Karpas-422 (cell line): ENCODE measurements around the gene PXN. TPM values are rescaled to one million over a fixed set of nuclear protein-coding genes. Genes with fewer than 3 reads are reported as not detected.

Experiments
- DNase-seq: peaks from one replicate; pipeline ENCODE4 v3.0.0-alpha.2; 2015
- H2AFZ ChIP-seq: fragments of 200-600 bp; sonication (generic); 2 replicates; pipeline ENCODE4 v1.6.1; 2014; ENCODE audit warnings: antibody characterized with exemption, low read length, mixed read lengths
- H3K27ac ChIP-seq: fragments of 200-600 bp; sonication (generic); 2 replicates; pipeline ENCODE4 v1.5.1; 2014; ENCODE audit warnings: mild to moderate bottlenecking, low read length, moderate library complexity
- H3K27me3 ChIP-seq: fragments of 200-600 bp; sonication (generic); 2 replicates; pipeline ENCODE4 v1.6.1; 2014; ENCODE audit warnings: low read length, mixed read lengths
- H3K36me3 ChIP-seq: fragments of 200-600 bp; sonication (generic); 2 replicates; pipeline ENCODE4 v1.6.1; 2014; ENCODE audit warnings: low read length, mixed read lengths; ENCODE audit not compliant: insufficient read depth
- H3K4me1 ChIP-seq: fragments of 200-600 bp; sonication (generic); 2 replicates; pipeline ENCODE4 v1.6.1; 2014; ENCODE audit warnings: mild to moderate bottlenecking, low read length, mixed read lengths
- H3K4me2 ChIP-seq: fragments of 200-600 bp; sonication (generic); 2 replicates; pipeline ENCODE4 v1.6.1; 2014; ENCODE audit warnings: low read length, low read depth, mild to moderate bottlenecking; ENCODE audit not compliant: poor library complexity, severe bottlenecking
- H3K4me3 ChIP-seq: fragments of 200-600 bp; sonication (generic); 2 replicates; pipeline ENCODE4 v1.5.1; 2014; ENCODE audit warnings: mild to moderate bottlenecking, antibody characterized with exemption, low read length, mixed read lengths
- H3K79me2 ChIP-seq: fragments of 200-600 bp; sonication (generic); 2 replicates; pipeline ENCODE4 v1.6.1; 2014; ENCODE audit warnings: mild to moderate bottlenecking, low read length, mixed read lengths
- H3K9ac ChIP-seq: fragments of 200-600 bp; sonication (generic); 2 replicates; pipeline ENCODE4 v1.6.0; 2014; ENCODE audit warnings: low read length
- H3K9me2 ChIP-seq: fragments of 200-600 bp; sonication (generic), shearing (Covaris generic); replicated peaks from 2 replicates; pipeline ENCODE4 v1.6.0; 2014; ENCODE audit warnings: mild to moderate bottlenecking, low read length, moderate library complexity; ENCODE audit not compliant: insufficient read depth
- H3K9me3 ChIP-seq: fragments of 300-700, 200-600 bp; sonication (generic); 2 replicates; pipeline ENCODE4 v1.6.1; 2014; ENCODE audit warnings: low read length, mixed read lengths
- H4K20me1 ChIP-seq: fragments of 200-600 bp; sonication (generic); 2 replicates; pipeline ENCODE4 v1.6.1; 2014; ENCODE audit warnings: mild to moderate bottlenecking, antibody characterized with exemption, low read length, low read depth; ENCODE audit not compliant: insufficient read depth
- total RNA-seq: library from RNA; depleted of rRNA; stranded (reverse); fragments of >200 nt; shearing (Covaris generic); gene quantifications from 2 replicates; pipeline ENCODE4 v1.2.3, GENCODE V29; 2014; ENCODE audit warnings: low replicate concordance

The PXN gene
- total RNA-seq, 1 experiment from 2014 or later: 2.5 TPM

DNA sequence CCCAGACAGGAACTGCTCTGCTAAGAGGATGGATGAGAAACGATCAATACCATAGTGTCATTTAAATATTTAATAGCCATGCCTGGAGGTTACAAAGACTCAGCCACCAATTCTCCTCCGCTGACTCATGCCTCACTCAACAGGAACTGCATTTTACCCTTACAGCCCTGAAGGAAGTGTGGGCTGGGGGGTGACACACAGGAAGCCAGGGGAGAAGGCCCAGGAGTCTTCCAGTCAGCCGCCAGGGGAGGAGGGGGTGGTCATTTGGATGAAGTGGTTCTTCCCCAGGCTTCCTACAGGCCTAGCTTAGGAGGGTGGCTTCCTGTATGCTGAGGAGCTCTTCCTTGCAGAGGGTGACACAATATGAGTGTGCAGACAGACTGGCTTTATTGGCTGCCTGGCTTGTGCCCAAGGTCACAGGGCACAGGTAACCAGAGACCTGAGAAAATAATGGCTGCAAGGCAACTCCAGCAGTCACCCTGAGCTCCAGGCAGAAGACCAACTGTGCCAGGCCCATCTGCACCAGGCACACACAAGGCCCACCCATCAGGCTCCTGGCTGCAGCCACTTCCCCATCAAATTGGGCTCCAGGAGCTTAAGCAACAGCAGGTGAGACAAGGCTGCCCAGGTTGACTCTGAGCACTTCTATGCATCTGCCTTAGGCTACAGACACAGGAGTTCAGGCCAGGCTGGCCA lies 34.1 kb downstream of the PXN start:
- H3K9ac ChIP-seq: no peak overlapping the region
- peaks cover 26% of the 10 kb centered on the region for H3K4me1 ChIP-seq
- H3K27me3 ChIP-seq: no peaks in the 10 kb centered on the region
- no peaks in the 10 kb centered on the region for H3K79me2 ChIP-seq
- H3K27ac ChIP-seq: no peak overlapping the region
- H3K4me3 ChIP-seq: no peak overlapping the region
- DNase-seq: no peak
- H3K36me3 ChIP-seq: no peaks in the 10 kb centered on the region
- H4K20me1 ChIP-seq: peaks cover 7% of the 10 kb centered on the region; the same call in 1 of the 2 replicates
- H2AFZ ChIP-seq: no peak overlapping the region
- no peaks in the 10 kb centered on the region for H3K9me2 ChIP-seq
- no peak overlapping the region for H3K4me2 ChIP-seq
- H3K9me3 ChIP-seq: no peaks in the 10 kb centered on the region

DNA sequence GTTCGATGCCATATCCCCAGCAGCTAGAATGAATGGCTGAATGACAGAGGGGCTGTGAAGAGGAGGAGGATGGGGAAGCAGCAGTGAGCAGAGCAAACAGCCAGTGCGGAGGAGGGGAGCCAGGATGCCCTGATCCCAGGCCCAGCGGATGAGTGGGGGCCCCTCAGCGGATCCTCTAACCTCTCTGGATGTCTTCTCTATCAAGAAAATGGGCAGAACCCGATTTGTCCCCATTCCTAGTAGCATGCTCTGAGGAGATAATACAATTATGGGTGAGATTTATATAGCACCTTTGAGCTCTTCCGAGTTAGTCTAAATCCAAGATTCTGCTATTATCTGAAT lies 34.6 kb downstream of the PXN start:
- H3K79me2 ChIP-seq: no peaks in the 10 kb centered on the region

DNA sequence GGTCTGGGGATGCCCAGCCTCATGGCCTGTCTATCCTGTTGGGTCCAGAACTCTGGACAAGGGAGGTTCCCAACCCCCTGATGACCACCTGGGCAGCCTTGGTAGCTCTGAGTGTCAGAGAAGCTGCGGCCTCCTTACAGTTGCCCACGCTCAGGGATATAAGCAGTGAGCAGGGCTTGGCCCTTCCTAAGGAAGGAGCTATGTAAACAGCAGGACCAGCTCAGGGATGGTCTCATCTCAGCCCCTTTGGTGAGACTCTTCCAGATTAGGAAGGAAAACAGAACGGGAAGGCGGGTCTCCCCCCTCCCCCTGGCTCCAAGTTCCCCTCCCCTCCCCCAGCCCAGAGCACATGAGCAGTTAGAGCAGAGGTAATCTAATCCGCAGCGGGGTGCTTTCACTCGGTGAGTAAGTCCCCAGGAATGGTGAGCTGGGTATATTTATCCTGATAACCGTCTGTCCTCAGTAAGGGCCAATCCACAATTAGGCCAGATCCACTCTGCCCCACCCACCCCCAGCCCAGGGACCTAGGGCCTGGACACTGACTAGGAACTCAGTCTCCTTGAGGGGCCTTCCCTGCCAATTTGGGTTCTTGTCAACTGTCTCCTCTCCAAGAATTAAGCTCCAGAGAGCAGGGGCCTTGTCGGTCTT lies 35.1 kb downstream of the PXN start:
- no peak for DNase-seq
- Histone ChIP-seq H3K9ac (no peak overlapping the region), H3K4me2 (no peak overlapping the region), H4K20me1 (peaks cover 6% of the 10 kb centered on the region; the same call in 1 of the 2 replicates), H3K27me3 (no peaks in the 10 kb centered on the region), H3K79me2 (no peaks in the 10 kb centered on the region), H2AFZ (no peak overlapping the region), H3K9me2 (no peaks in the 10 kb centered on the region), H3K4me1 (peaks cover 26% of the 10 kb centered on the region), H3K9me3 (no peaks in the 10 kb centered on the region), H3K4me3 (no peak overlapping the region), H3K36me3 (no peaks in the 10 kb centered on the region), H3K27ac (no peak overlapping the region)

More for the DNA sequence above, 34.6 kb downstream of the PXN start:
- Histone ChIP-seq H3K4me3 (no peak overlapping the region), H3K9me2 (no peaks in the 10 kb centered on the region), H3K36me3 (no peaks in the 10 kb centered on the region), H3K27me3 (no peaks in the 10 kb centered on the region), H2AFZ (no peak overlapping the region), H3K9me3 (no peaks in the 10 kb centered on the region), H3K4me2 (no peak overlapping the region), H3K4me1 (peaks cover 26% of the 10 kb centered on the region), H3K27ac (no peak overlapping the region), H4K20me1 (peaks cover 7% of the 10 kb centered on the region; the same call in 1 of the 2 replicates), H3K9ac (no peak overlapping the region)
- DNase-seq: no peak

DNA sequence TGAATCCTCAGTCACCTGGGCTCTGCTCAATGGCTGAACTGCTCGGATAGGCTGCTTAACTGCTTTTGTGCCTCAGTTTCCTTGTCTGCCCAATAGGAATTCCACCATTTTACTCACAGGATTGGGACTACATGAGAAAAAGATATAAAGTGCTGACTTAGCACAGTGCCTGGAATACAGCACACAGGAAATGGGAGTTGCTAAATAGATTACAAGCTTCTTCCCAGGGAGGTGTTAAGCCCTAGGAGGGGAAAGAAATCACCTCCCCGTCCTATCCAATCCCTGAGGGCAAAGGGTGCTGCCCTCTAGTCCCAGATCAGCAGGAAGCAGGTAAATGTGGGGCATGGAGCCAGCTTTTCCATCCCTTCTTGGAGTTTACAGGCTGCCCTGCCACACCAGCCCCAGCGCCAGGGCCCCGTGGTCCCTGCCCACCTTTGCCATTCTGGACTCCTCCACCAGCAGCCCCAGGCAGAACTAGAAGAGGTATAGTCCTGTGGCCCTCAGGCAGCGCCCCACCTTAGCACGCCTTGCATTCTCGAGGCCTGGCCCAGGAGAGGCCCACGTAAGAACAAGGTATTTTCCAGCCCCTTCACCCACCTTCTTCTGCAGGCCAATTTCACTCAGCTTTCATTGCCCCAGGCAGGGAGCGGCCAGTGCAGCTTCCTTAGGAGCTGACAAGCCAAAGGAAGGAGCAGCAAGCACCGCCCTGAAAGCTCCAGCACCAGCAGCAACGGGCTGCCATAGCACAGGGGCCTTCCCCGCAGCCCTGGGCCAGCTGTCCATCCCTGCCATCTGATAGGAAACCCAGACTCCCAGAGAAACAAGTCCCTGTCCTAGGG lies 35.8 kb downstream of the PXN start:
- H3K9me2 ChIP-seq: no peaks in the 10 kb centered on the region
- H3K79me2 ChIP-seq: no peaks in the 10 kb centered on the region
- no peaks in the 10 kb centered on the region for H3K36me3 ChIP-seq
- no peaks in the 10 kb centered on the region for H3K27me3 ChIP-seq
- H4K20me1 ChIP-seq: no peaks in the 10 kb centered on the region
- H3K4me2 ChIP-seq: peak overlapping the region; percentile 74
- no peak overlapping the region; the same call in 1 of the 2 replicates for H3K27ac ChIP-seq
- H2AFZ ChIP-seq: no peak overlapping the region
- DNase-seq: no peak
- H3K4me3 ChIP-seq: 0 out of 2 replicates have a peak overlapping the region, but pooled peaks have one; percentile 31
- peaks cover 23% of the 10 kb centered on the region for H3K4me1 ChIP-seq
- no peaks in the 10 kb centered on the region for H3K9me3 ChIP-seq
- H3K9ac ChIP-seq: peak overlapping the region; percentile 58; the same call in 1 of the 2 replicates

DNA sequence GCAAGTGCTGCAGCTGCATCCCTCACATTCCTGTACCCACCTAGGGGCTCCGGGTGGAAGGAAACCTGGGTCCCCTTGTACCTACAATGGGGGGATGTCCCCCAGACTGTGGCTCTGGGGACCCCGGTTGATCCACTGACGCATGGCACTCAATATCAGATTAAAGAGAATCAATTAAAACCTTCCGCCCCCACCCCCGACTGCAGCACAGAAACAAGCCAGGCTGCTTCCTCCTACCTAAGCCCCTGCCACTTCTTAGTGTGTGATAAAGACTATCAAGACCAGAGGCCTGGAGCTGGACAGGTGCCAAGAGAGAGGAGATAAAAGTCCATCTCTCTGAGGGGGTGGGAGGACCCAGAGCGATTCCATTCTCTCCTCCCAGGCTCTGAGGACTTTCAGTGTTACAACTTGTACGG lies 36.5 kb downstream of the PXN start:
- Histone ChIP-seq H3K27me3 (no peaks in the 10 kb centered on the region), H3K4me2 (peak overlapping the region; percentile 74), H4K20me1 (no peaks in the 10 kb centered on the region), H3K27ac (peak overlapping the region; percentile 75), H2AFZ (peak overlapping the region; percentile 89; the same call in 1 of the 2 replicates), H3K79me2 (no peaks in the 10 kb centered on the region), H3K4me3 (peak overlapping the region; percentile 31; the same call in 1 of the 2 replicates), H3K4me1 (peaks cover 20% of the 10 kb centered on the region), H3K9ac (peak overlapping the region; percentile 58), H3K9me3 (no peaks in the 10 kb centered on the region), H3K36me3 (no peaks in the 10 kb centered on the region), H3K9me2 (no peaks in the 10 kb centered on the region)
- peak; percentile 53 for DNase-seq

DNA sequence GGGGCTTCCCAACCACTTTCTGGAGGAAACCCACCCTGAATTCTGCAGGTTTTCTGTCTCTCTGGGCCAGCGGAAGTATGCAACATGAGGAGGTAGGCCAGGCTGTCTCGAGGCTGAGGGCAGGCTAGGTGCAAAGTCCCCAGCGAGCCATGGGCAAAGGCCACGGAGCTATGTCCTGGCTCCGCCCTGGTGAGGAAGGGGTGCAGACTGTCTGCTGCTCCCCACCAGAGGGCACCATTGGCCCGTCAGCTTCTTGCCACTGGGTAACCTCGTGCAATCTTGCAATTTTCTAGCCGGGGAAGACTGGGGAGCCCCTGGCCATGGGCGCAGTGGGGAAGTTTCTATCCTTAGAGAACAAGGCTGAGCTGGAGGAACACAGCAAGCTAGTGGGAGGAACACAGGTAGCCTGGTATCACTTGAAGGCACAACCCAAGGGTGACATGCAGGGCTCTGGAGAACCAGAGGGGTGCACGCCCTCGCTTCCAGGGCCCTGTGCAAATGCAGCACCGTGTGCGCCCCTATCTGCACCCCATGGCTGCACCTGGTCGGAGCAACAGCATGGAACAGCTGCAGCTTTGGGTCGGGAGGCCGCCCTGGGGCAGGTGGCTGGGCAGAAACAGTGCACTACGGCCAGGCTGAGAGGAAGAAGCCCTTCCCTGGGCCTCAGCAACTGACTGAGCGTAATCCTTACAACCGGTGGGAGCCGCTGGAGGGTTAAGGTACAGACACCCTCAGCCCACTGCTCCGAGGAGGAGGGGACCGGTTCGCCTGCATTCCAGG lies 37.0 kb downstream of the PXN start:
- Histone ChIP-seq H3K79me2 (no peaks in the 10 kb centered on the region), H3K27me3 (no peaks in the 10 kb centered on the region), H3K36me3 (no peaks in the 10 kb centered on the region), H3K4me1 (peaks cover 20% of the 10 kb centered on the region), H3K4me3 (peak overlapping the region; percentile 31; the same call in 1 of the 2 replicates), H3K4me2 (peak overlapping the region; percentile 74), H3K9me2 (no peaks in the 10 kb centered on the region), H3K9me3 (no peaks in the 10 kb centered on the region), H3K9ac (peak overlapping the region; percentile 58), H3K27ac (peak overlapping the region; percentile 75), H2AFZ (peak overlapping the region; percentile 89; the same call in 1 of the 2 replicates), H4K20me1 (no peaks in the 10 kb centered on the region)
- peak; percentile 94 for DNase-seq

DNA sequence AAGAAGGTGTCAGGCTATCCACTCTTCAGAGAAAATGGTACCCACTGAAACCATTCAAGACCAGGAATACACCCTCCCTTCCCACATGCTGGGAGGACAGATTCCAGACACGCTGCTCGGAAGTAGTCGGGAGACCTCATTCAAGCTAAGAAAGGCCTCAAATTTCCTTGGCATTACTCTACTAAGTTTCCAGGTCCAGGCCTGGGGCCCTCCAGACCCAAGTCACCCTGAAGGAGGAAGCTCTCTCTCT lies 37.6 kb downstream of the PXN start:
- no peaks in the 10 kb centered on the region for H3K36me3 ChIP-seq
- H3K9ac ChIP-seq: no peak overlapping the region
- H3K27me3 ChIP-seq: no peaks in the 10 kb centered on the region
- H2AFZ ChIP-seq: no peak overlapping the region
- H3K79me2 ChIP-seq: no peaks in the 10 kb centered on the region
- H3K27ac ChIP-seq: no peak overlapping the region
- H3K9me2 ChIP-seq: no peaks in the 10 kb centered on the region
- H4K20me1 ChIP-seq: no peaks in the 10 kb centered on the region
- no peaks in the 10 kb centered on the region for H3K9me3 ChIP-seq
- DNase-seq: no peak
- H3K4me1 ChIP-seq: peaks cover 20% of the 10 kb centered on the region
- H3K4me3 ChIP-seq: no peak overlapping the region
- H3K4me2 ChIP-seq: peak overlapping the region; percentile 74
